IMR-90 (cell line): ENCODE data around the gene AUNIP. TPM values are rescaled to one million over a fixed set of nuclear protein-coding genes. Genes with fewer than 3 reads are reported as not detected.
A peak's percentile ranks its signal among the peaks of the same experiment; 100 is the strongest.

Experiments used
- ATAC-seq: fragments of 200-7000 bp; cut with Tn5 transposase; 2 replicates; pipeline ENCODE4 v1.9.1; 2020; ENCODE audit warnings: low read depth, mild to moderate bottlenecking, moderate library complexity
- BruUV-seq: library from RNA; stranded (reverse); fragments of 400-500 nt; replicated peaks from 2 replicates; lab custom pipeline; 2021; lab: Mats Ljungman, UMichigan
- CTCF ChIA-PET: fragments of 300-600 bp; formaldehyde crosslinking; extraction: SDS; loops from one replicate; lab custom pipeline; 2021; ENCODE audit warnings: antibody characterized with exemption; lab: Yijun Ruan, JAX
- POLR2A ChIA-PET: fragments of 300-600 bp; sonication (Branson Sonifier 250); formaldehyde crosslinking; loops from one replicate; lab custom pipeline; 2022; ENCODE audit warnings: antibody characterized with exemption; ENCODE audit not compliant: unreplicated experiment; lab: Charles Lee
- DNase-seq: peaks from one replicate; pipeline ENCODE4 v3.0.0; 2013
- H2AFZ ChIP-seq: replicated peaks from 2 replicates; pipeline ENCODE3; 2013; ENCODE audit warnings: low read length, mild to moderate bottlenecking; ENCODE audit not compliant: poor library complexity
- H2AK5ac ChIP-seq: 2 replicates; pipeline ENCODE4 v1.6.1; 2013; ENCODE audit warnings: low read depth, low read length, inconsistent platforms
- H2AK9ac ChIP-seq: replicated peaks from 2 replicates; pipeline ENCODE3; 2013; ENCODE audit warnings: mild to moderate bottlenecking, low read depth, low read length, moderate library complexity; ENCODE audit not compliant: poor library complexity
- H2BK120ac ChIP-seq: 2 replicates; pipeline ENCODE4 v1.6.1; 2013; ENCODE audit warnings: low read depth, low read length, inconsistent platforms
- H2BK15ac ChIP-seq: 3 replicates; pipeline ENCODE4 v1.6.1; 2013; ENCODE audit warnings: low read depth, low read length, inconsistent platforms
- H2BK20ac ChIP-seq: 2 replicates; pipeline ENCODE4 v1.6.1; 2013; ENCODE audit warnings: low read depth, mild to moderate bottlenecking, inconsistent platforms, low read length, moderate library complexity
- H2BK5ac ChIP-seq: 2 replicates; pipeline ENCODE4 v1.6.1; 2013; ENCODE audit warnings: mild to moderate bottlenecking, low read depth, low read length, inconsistent platforms; ENCODE audit not compliant: poor library complexity, severe bottlenecking
- H3K14ac ChIP-seq: replicated peaks from 2 replicates; pipeline ENCODE4 v1.6.1; 2013; ENCODE audit warnings: low read depth, low read length, inconsistent platforms
- H3K18ac ChIP-seq: 2 replicates; pipeline ENCODE4 v1.6.1; 2013; ENCODE audit warnings: low read depth, low read length, control low read depth
- H3K23ac ChIP-seq: 2 replicates; pipeline ENCODE4 v1.6.1; 2013; ENCODE audit warnings: low read depth, low read length, inconsistent platforms
- H3K27ac ChIP-seq: 2 replicates; pipeline ENCODE4 v1.5.1; 2013; ENCODE audit warnings: mild to moderate bottlenecking, control low read depth, low read length; ENCODE audit not compliant: insufficient read depth
- H3K27me3 ChIP-seq: 2 replicates; pipeline ENCODE4 v1.6.1; 2013; ENCODE audit warnings: low read length; ENCODE audit not compliant: control insufficient read depth, insufficient read depth
- H3K36me3 ChIP-seq: 2 replicates; pipeline ENCODE4 v1.6.1; 2013; ENCODE audit warnings: low read length, mixed read lengths; ENCODE audit not compliant: control insufficient read depth, insufficient read depth
- H3K4ac ChIP-seq: 2 replicates; pipeline ENCODE4 v1.6.1; 2013; ENCODE audit warnings: low read depth, low read length, inconsistent platforms
- H3K4me1 ChIP-seq: 2 replicates; pipeline ENCODE4 v1.6.1; 2013; ENCODE audit warnings: low read length, mixed read lengths; ENCODE audit not compliant: control insufficient read depth, insufficient read depth
- H3K4me2 ChIP-seq: 2 replicates; pipeline ENCODE4 v1.6.1; 2013; ENCODE audit warnings: low read depth, mild to moderate bottlenecking, control low read depth, low read length, moderate library complexity
- H3K4me3 ChIP-seq: 2 replicates; pipeline ENCODE4 v1.5.1; 2013; ENCODE audit warnings: low read depth, mild to moderate bottlenecking, control low read depth, low read length, moderate library complexity; ENCODE audit not compliant: insufficient read depth
- H3K56ac ChIP-seq: 2 replicates; pipeline ENCODE4 v1.6.1; 2013; ENCODE audit warnings: low read length, inconsistent platforms; ENCODE audit not compliant: insufficient read depth; ENCODE audit errors: extremely low read depth
- H3K79me1 ChIP-seq, 2 experiments: 2 replicates each; pipeline ENCODE4 v1.6.1; 2013; ENCODE audit warnings: low read length in 2 of 2, inconsistent platforms in 1 of 2, low read depth in 1 of 2
- H3K9ac ChIP-seq: 2 replicates; pipeline ENCODE4 v1.6.1; 2013; ENCODE audit warnings: low read depth, low read length, control low read depth
- H3K9me1 ChIP-seq: 2 replicates; pipeline ENCODE4 v1.6.1; 2013; ENCODE audit warnings: low read length, inconsistent platforms; ENCODE audit not compliant: insufficient read depth
- H3K9me3 ChIP-seq: 2 replicates; pipeline ENCODE4 v1.6.1; 2013; ENCODE audit warnings: low read length; ENCODE audit not compliant: control insufficient read depth, insufficient read depth
- H4K20me1 ChIP-seq: 2 replicates; pipeline ENCODE4 v1.6.1; 2013; ENCODE audit warnings: low read length, inconsistent platforms; ENCODE audit not compliant: insufficient read depth
- H4K5ac ChIP-seq: 2 replicates; pipeline ENCODE4 v1.6.1; 2013; ENCODE audit warnings: mild to moderate bottlenecking, low read depth, low read length, control low read depth
- H4K8ac ChIP-seq, 2 experiments: 2 replicates each; pipeline ENCODE4 v1.6.1; 2013; ENCODE audit warnings: low read depth in 2 of 2, low read length in 2 of 2, control low read depth in 1 of 2, inconsistent platforms in 1 of 2
- H4K91ac ChIP-seq: 2 replicates; pipeline ENCODE4 v1.6.1; 2013; ENCODE audit warnings: low read depth, low read length, inconsistent platforms; ENCODE audit not compliant: insufficient read depth
- BHLHE40 ChIP-seq: fragments of 150-350 bp; IDR thresholded peaks from 2 replicates; pipeline ENCODE4 v1.6.1; 2016; ENCODE audit warnings: mild to moderate bottlenecking, low read depth, low read length
- CEBPB ChIP-seq: IDR thresholded peaks from 2 replicates; pipeline ENCODE4 v1.6.1; 2012; ENCODE audit warnings: low read depth, low read length, improper control_type of control experiment
- CHD1 ChIP-seq: IDR thresholded peaks from 2 replicates; pipeline ENCODE4 v1.6.1; 2012; ENCODE audit warnings: low read depth, low read length, improper control_type of control experiment
- MAFK ChIP-seq: IDR thresholded peaks from 2 replicates; pipeline ENCODE4 v1.6.1; 2012; ENCODE audit warnings: low read depth, low read length, improper control_type of control experiment
- MXI1 ChIP-seq: IDR thresholded peaks from 2 replicates; pipeline ENCODE4 v1.6.1; 2012; ENCODE audit warnings: low read depth, mild to moderate bottlenecking, low read length, moderate library complexity, borderline replicate concordance
- NFE2L2 ChIP-seq: fragments of 150-350 bp; IDR thresholded peaks from 2 replicates; pipeline ENCODE4 v1.6.1; 2016; ENCODE audit warnings: low read depth, mild to moderate bottlenecking, low read length
- POLR2A ChIP-seq: IDR thresholded peaks from 2 replicates; pipeline ENCODE4 v1.6.1; 2012; ENCODE audit warnings: mild to moderate bottlenecking, low read depth, low read length
- RAD21 ChIP-seq: IDR thresholded peaks from 2 replicates; pipeline ENCODE4 v1.6.1; 2012; ENCODE audit warnings: low read length, improper control_type of control experiment
- RCOR1 ChIP-seq: IDR thresholded peaks from 2 replicates; pipeline ENCODE4 v1.6.1; 2012; ENCODE audit warnings: mild to moderate bottlenecking, low read length, improper control_type of control experiment; ENCODE audit not compliant: insufficient replicate concordance
- RFX5 ChIP-seq: IDR thresholded peaks from 2 replicates; pipeline ENCODE4 v1.8.0; 2012; ENCODE audit warnings: low read depth, mild to moderate bottlenecking, low read length, moderate library complexity
- SMC3 ChIP-seq: fragments of 150-350 bp; IDR thresholded peaks from 2 replicates; pipeline ENCODE4 v1.6.1; 2016; ENCODE audit warnings: low read depth, mild to moderate bottlenecking, antibody characterized with exemption, low read length, moderate library complexity
- WGBS, 2 experiments: methylation state at CpG; one replicate each; pipeline versions ENCODE4 v1.1.5 to v1.1.7; 2013; ENCODE audit warnings: missing lambda C conversion rate in 2 of 2; ENCODE audit not compliant: insufficient read length in 1 of 2; ENCODE audit errors: extremely low coverage in 2 of 2; 5-methylcytosine and 5-hydroxymethylcytosine counted together
- dilution Hi-C: fragments of 300-500 bp; cut with HindIII; formaldehyde crosslinking; loops from one replicate; pipeline ENCODE4 v1.14.3; 2018; ENCODE audit warnings: low sequenced_read_pairs; ENCODE audit not compliant: unreplicated experiment
- in situ Hi-C: fragments of 300-500 bp; cut with MboI; formaldehyde crosslinking; loops from 3 replicates; pipeline ENCODE4 v1.14.3; 2019; ENCODE audit warnings: low sequenced_read_pairs, inconsistent platforms, mixed read lengths
- intact Hi-C: fragments of 100-400 bp; cut with micrococcal nuclease; formaldehyde crosslinking; loops from 2 replicates; pipeline ENCODE4 v1.10.0; 2022
- polyA plus RNA-seq, 3 experiments: library from polyadenylated mRNA; depleted of rRNA; stranded (reverse); fragments of >200 nt; gene quantifications; 2 replicates each; pipeline ENCODE4 v1.2.3, GENCODE V29; 2012; ENCODE audit warnings: low replicate concordance in 1 of 3
- total RNA-seq: library from RNA; depleted of rRNA; stranded (reverse); fragments of >200 nt; gene quantifications from 2 replicates; pipeline ENCODE4 v1.2.3, GENCODE V29; 2012
- TF ChIP-seq, protein P1 (sequence below): fragments of 150-350 bp; IDR thresholded peaks from 2 replicates; pipeline ENCODE4 v1.6.1; 2016; ENCODE audit warnings: low read depth, mild to moderate bottlenecking, low read length, moderate library complexity, borderline replicate concordance
- TF ChIP-seq, protein P2 (sequence below): conservative IDR thresholded peaks from 2 replicates; pipeline ENCODE4 v1.5.1; 2012; ENCODE audit warnings: mild to moderate bottlenecking, low read depth, low read length, improper control_type of control experiment
- TF ChIP-seq, protein P3 (sequence below): fragments of 150-350 bp; IDR thresholded peaks from 2 replicates; pipeline ENCODE4 v1.6.1; 2017; ENCODE audit warnings: mild to moderate bottlenecking, antibody characterized with exemption, low read length, low read depth

The AUNIP gene
- total and polyA plus RNA-seq, 2 of the 4 experiments (the other 2 are of a cell fraction), result 2.4 to 5.0 TPM

DNA sequence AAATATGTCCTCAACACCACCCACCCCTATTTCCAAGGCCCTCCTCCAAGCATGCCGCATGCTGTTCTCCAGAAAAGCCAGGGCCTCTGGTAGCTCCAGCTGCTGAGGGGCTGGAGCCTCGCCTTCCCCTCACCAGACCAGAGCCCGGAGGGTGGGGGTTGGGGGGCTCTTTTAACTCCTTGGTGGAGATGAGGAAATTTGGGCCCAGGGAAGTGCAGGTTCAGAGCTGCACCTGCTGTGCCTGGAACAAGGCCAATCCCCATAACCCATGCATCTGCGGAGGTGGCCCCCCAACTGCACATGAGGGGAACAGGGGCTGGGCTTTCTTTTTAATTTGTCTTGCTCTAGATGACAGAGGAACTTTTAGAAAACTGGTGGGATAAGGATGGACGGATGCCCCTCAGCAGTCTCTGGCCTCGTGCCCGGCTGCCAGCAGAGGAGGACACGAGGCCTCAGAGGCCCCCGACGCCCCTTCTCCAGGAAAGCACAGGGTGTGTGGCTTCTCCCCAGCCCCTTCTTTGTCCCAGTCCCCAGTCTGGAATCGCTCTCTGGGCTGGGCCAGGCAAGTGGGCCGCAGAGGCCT is 59.8 kb downstream of the AUNIP start:
- Histone ChIP-seq H4K20me1 (0 out of 2 replicates have a peak, but pooled peaks cover 4% of the 10 kb centered on the region), H3K9me3 (no peaks in the 10 kb centered on the region), H2BK120ac (peak overlapping the region; percentile 82), H3K4ac (peak overlapping the region; percentile 84), H2BK20ac (no peak overlapping the region), H3K4me1 (peaks cover 12% of the 10 kb centered on the region), H3K79me1 (peaks cover 20 to 32% of the 10 kb centered on the region in 2 experiments; a peak in 3 of 4 replicates), H2AFZ (peak overlapping the region; percentile 96), H3K56ac (no peak overlapping the region), H3K9me1 (peaks cover 9% of the 10 kb centered on the region), H3K4me2 (peak overlapping the region; percentile 83), H3K9ac (peak overlapping the region; percentile 77), H4K5ac (peak overlapping the region; percentile 59), H4K8ac (peak overlapping the region; percentile 84 to 96), H2AK9ac (peak overlapping the region; percentile 70), H3K14ac (peak overlapping the region; percentile 73), H3K4me3 (peak overlapping the region; percentile 87), H3K36me3 (no peaks in the 10 kb centered on the region), H2AK5ac (peak overlapping the region; percentile 27), H3K23ac (no peak overlapping the region), H2BK5ac (peak overlapping the region; percentile 75), H3K27ac (peak overlapping the region; percentile 86), H3K18ac (peak overlapping the region; percentile 7; the same call in 1 of the 2 replicates), H3K27me3 (no peaks in the 10 kb centered on the region), H2BK15ac (peak overlapping the region; percentile 37; the same call in 1 of the 3 replicates), H4K91ac (peak overlapping the region; percentile 87)
- BruUV-seq, result no TSS peak
- DNase-seq (no peak), ATAC-seq (no peak)
- WGBS, 2 experiments, result 11% methylated on average over 5 of the region's 12 CpGs; no CpG with 5 or more reads in 1 of the 2 experiments
- CTCF ChIA-PET, result no interaction called here
- intact Hi-C loops (loop anchor here (5.0 kb wide), 1 partner anchor 87 kb away; no protein-coding TSS in a partner anchor), in situ Hi-C loops (no loop called here), dilution Hi-C loops (no loop called here)
- TF ChIP-seq BHLHE40, result no peak
- TF ChIP-seq RFX5, result no peak
- no peak for TF ChIP-seq MXI1
- no peak for TF ChIP-seq POLR2A
- TF ChIP-seq, protein P1, sequence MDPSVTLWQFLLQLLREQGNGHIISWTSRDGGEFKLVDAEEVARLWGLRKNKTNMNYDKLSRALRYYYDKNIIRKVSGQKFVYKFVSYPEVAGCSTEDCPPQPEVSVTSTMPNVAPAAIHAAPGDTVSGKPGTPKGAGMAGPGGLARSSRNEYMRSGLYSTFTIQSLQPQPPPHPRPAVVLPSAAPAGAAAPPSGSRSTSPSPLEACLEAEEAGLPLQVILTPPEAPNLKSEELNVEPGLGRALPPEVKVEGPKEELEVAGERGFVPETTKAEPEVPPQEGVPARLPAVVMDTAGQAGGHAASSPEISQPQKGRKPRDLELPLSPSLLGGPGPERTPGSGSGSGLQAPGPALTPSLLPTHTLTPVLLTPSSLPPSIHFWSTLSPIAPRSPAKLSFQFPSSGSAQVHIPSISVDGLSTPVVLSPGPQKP, result no peak
- TF ChIP-seq MAFK, result no peak
- no peak for TF ChIP-seq RCOR1
- TF ChIP-seq CEBPB, result no peak
- TF ChIP-seq, protein P2, sequence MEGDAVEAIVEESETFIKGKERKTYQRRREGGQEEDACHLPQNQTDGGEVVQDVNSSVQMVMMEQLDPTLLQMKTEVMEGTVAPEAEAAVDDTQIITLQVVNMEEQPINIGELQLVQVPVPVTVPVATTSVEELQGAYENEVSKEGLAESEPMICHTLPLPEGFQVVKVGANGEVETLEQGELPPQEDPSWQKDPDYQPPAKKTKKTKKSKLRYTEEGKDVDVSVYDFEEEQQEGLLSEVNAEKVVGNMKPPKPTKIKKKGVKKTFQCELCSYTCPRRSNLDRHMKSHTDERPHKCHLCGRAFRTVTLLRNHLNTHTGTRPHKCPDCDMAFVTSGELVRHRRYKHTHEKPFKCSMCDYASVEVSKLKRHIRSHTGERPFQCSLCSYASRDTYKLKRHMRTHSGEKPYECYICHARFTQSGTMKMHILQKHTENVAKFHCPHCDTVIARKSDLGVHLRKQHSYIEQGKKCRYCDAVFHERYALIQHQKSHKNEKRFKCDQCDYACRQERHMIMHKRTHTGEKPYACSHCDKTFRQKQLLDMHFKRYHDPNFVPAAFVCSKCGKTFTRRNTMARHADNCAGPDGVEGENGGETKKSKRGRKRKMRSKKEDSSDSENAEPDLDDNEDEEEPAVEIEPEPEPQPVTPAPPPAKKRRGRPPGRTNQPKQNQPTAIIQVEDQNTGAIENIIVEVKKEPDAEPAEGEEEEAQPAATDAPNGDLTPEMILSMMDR, result no peak
- TF ChIP-seq RAD21, result no peak
- TF ChIP-seq SMC3, result no peak
- TF ChIP-seq CHD1, result no peak
- TF ChIP-seq NFE2L2, result no peak
- TF ChIP-seq, protein P3, sequence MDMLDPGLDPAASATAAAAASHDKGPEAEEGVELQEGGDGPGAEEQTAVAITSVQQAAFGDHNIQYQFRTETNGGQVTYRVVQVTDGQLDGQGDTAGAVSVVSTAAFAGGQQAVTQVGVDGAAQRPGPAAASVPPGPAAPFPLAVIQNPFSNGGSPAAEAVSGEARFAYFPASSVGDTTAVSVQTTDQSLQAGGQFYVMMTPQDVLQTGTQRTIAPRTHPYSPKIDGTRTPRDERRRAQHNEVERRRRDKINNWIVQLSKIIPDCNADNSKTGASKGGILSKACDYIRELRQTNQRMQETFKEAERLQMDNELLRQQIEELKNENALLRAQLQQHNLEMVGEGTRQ, result no peak
- POLR2A ChIA-PET, result no interaction called here
